Duodenal mucosa (tissue), 2 donors: Measurements from ENCODE around the gene C4orf36.

ENCODE experiments used
- H3K27ac ChIP-seq: one replicate; pipeline ENCODE4 v1.7.0; 2013; ENCODE audit warnings: low read depth, low read length
- H3K27me3 ChIP-seq, 2 donors: one replicate each; pipeline ENCODE4 v1.7.0; 2013; ENCODE audit warnings: low read length in 2 of 2, control low read depth in 1 of 2; ENCODE audit not compliant: insufficient read depth in 2 of 2, control insufficient read depth in 1 of 2
- H3K36me3 ChIP-seq, 2 donors: one replicate each; pipeline ENCODE4 v1.7.0; 2013; ENCODE audit warnings: low read length in 2 of 2, control low read depth in 1 of 2; ENCODE audit not compliant: insufficient read depth in 2 of 2, control insufficient read depth in 1 of 2
- H3K4me1 ChIP-seq, 2 donors: one replicate each; pipeline ENCODE4 v1.7.0; 2013; ENCODE audit warnings: low read length in 2 of 2, control low read depth in 1 of 2; ENCODE audit not compliant: insufficient read depth in 2 of 2, control insufficient read depth in 1 of 2
- H3K4me3 ChIP-seq, 2 donors: one replicate each; pipeline ENCODE4 v1.7.0; 2013; ENCODE audit warnings: low read length in 2 of 2, low read depth in 1 of 2
- H3K9ac ChIP-seq, 2 donors: one replicate each; pipeline ENCODE4 v1.7.0; 2013; ENCODE audit warnings: low read length in 2 of 2, low read depth in 1 of 2
- H3K9me3 ChIP-seq, 2 donors: one replicate each; pipeline ENCODE4 v1.7.0; 2013; ENCODE audit warnings: low read length in 2 of 2, control low read depth in 1 of 2; ENCODE audit not compliant: control insufficient read depth in 1 of 2

The C4orf36 gene

DNA sequence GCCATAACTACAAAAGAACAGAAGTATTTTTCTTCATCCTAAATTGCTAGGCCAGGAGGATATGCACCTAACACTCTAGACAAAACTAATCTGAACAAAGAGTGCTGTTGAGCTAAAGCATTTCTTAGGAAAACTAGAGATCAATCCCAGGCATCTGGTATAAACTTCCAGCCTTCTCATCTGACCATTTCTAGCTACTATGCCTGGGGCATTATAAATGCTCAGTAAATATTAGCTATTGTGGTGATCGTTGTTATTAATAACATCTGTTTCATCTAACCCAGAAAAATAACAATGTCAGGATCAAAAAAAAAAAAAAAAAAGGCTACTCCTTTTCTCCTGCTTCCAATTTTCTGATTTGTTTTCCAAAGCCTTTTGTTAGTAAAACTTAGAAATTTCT, 35.3 kb downstream of the C4orf36 start:
- H3K4me3 ChIP-seq = no peak overlapping the region
- H3K36me3 ChIP-seq = no peaks in the 10 kb centered on the region
- H3K27ac ChIP-seq = no peak overlapping the region
- H3K9me3 ChIP-seq = no peaks in the 10 kb centered on the region
- no peak overlapping the region for H3K9ac ChIP-seq
- no peaks in the 10 kb centered on the region for H3K27me3 ChIP-seq
- no peaks in the 10 kb centered on the region for H3K4me1 ChIP-seq

DNA sequence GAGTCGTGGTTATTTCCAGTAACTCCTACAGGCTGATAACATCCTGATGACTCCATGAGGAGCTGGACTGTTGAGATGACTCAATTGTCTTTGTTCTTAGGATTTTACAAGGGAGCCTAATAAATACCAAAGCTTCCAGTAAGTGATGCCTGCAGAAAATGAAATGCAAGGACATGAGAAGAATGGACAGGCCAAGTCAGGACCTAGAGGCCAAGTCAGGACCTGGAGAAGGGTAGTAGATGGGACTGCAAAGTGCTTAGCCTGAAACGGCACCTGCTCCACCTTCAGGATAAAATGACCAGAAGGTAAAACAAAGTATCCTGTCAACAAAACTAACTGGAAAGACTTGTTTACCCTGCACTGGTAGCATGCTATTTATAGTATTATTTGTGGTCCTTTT, 36.6 kb downstream of the C4orf36 start:
- Histone ChIP-seq H3K9ac (no peak overlapping the region), H3K9me3 (no peaks in the 10 kb centered on the region), H3K27ac (no peak overlapping the region), H3K27me3 (no peaks in the 10 kb centered on the region), H3K4me1 (no peaks in the 10 kb centered on the region), H3K36me3 (no peaks in the 10 kb centered on the region), H3K4me3 (no peak overlapping the region)

DNA sequence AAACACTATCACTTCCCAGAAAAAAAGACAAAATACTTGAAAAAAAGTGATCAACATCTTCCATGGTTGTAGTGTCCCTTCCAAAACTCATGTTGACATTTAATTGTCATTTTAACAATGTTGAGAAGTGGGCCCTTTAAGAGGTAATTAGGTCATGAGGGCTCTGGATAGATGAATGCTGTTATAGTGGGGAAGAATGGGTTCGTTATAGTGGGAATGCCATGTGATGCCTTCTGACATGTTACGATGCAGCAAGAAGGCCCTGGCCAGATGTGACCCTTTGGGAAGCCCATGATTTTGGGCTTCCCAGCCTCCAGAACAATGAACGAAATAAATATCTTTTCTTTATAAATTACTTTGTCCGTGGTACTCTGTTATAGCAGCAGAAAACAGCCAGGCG, 39.0 kb downstream of the C4orf36 start:
- no peaks in the 10 kb centered on the region for H3K27me3 ChIP-seq
- H3K4me3 ChIP-seq = no peak overlapping the region
- no peaks in the 10 kb centered on the region for H3K36me3 ChIP-seq
- no peak overlapping the region for H3K27ac ChIP-seq
- no peaks in the 10 kb centered on the region for H3K9me3 ChIP-seq
- no peaks in the 10 kb centered on the region for H3K4me1 ChIP-seq
- H3K9ac ChIP-seq = no peak overlapping the region

DNA sequence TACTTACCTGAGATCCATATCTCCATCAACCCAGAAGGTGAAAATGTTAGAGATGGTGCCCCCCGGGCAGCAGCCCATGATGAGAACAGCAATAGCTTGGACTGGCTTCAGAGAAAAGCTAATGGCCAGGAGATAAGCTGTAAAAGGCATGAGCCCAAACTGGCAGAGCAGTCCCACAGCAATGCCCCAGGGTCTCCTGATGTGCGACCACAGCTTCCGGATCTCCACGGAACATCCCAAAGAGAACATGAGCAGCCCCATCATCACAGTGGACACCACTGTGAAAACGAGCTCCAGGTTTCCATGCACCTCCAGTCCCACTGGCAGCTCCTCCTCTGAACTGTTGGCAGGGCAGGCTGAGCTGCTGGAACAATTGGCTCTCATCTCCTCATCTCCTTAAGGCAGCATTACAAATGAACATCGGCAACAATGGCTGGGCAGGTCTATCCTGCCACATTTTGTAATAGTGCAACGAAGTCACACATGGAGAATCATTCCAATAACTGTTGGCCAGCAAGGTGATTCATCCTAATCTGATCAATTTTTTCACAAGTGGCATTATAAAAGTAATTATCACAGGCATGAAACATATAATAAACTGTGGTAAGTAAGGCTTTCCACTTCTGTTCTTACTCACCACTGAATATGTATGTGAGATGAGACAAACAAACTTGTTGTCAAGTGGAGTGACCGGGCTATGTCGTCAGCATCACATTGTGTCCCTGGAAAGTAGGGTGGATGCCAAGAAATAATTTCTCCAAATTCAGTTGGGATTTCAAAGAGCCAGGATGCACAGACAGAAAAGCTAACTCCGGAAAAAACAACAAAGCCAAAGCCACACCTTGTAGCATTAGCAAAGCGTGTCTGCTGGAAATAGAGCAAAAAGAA, 43.2 kb downstream of the C4orf36 start, which contains the start of gene SLC10A6:
SLC10A6 (minus strand) TSS at position 653 of the 888 bp plus-strand sequence; CDS start at position 384, 269 bp downstream.
- H3K4me1 ChIP-seq = peaks cover 0 to 8% of the 10 kb centered on the region in 2 donors
- no peak within 1 kb of the TSS for H3K4me3 ChIP-seq
- H3K9ac ChIP-seq = no peak within 1 kb of the TSS
- no peaks in the 10 kb centered on the region for H3K27me3 ChIP-seq
- no peak within 1 kb of the TSS for H3K27ac ChIP-seq
- H3K36me3 ChIP-seq = no peaks in the 10 kb centered on the region
- H3K9me3 ChIP-seq = no peaks in the 10 kb centered on the region

DNA sequence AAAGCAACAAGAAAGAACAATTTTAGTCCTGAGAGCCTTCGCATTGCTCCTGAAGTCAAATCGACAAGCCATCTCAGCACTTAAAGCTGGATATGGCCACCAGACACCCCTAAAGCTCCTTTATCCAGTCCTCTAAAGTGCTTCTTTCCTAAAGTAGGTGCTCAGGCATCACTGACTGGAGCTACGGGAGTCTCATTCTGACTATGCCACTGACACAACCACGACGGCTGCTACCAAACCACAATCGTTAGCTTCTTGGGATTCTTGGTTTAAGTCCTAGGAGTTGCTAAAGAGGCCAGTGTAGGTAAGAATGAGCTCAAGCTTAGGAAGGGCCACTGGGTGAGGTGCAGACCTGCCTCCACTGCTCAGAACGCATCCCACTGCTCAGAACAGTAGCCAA, 44.1 kb downstream of the C4orf36 start:
- no peaks in the 10 kb centered on the region for H3K27me3 ChIP-seq
- no peak overlapping the region for H3K4me3 ChIP-seq
- H3K9ac ChIP-seq = no peak overlapping the region
- H3K36me3 ChIP-seq = no peaks in the 10 kb centered on the region
- no peak overlapping the region for H3K27ac ChIP-seq
- no peaks in the 10 kb centered on the region for H3K9me3 ChIP-seq
- peaks cover 0 to 8% of the 10 kb centered on the region in 2 donors for H3K4me1 ChIP-seq

DNA sequence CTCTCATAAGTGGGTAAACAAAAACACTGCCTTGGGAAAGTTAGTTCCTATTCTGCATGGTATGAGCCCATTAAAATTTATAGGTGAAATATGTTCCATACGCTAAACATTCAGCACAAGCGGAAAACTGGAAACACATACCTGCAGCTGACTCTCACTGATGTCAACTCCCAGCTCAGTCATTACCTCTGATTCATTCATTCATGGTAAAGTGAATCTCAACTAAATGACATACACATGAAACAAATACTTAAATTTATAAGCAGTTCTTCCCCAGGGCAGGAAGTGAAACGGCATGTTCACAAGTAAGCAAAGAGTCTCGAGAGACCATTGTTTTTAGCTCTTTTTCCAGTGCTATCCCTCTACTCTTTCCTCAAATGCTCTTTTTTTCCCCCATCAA, 44.7 kb downstream of the C4orf36 start:
- Histone ChIP-seq H3K9me3 (no peaks in the 10 kb centered on the region), H3K4me3 (no peak overlapping the region), H3K27ac (no peak overlapping the region), H3K36me3 (no peaks in the 10 kb centered on the region), H3K27me3 (no peaks in the 10 kb centered on the region), H3K4me1 (peaks cover 0 to 8% of the 10 kb centered on the region in 2 donors), H3K9ac (no peak overlapping the region)

DNA sequence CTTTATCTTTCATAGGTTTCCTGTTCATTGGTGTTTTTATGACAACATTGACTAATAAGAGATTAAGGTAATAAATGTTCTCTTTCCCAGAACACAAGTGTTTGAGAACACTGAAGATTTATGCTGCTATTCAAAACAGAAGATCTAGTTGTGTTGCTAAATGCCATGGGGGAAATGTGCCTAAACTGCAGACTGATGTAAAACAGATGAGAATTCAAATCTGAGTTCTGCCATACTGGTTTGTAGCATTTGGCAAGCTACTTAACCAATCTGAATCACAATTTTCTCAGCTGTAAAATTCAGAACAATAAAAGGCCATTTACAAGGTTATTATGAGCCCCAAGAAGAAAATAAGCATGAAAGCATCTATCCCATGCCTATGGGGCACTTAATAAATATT, 45.3 kb downstream of the C4orf36 start:
- Histone ChIP-seq H3K4me3 (no peak overlapping the region), H3K36me3 (no peaks in the 10 kb centered on the region), H3K27me3 (no peaks in the 10 kb centered on the region), H3K9ac (no peak overlapping the region), H3K9me3 (no peaks in the 10 kb centered on the region), H3K27ac (no peak overlapping the region), H3K4me1 (peaks cover 0 to 8% of the 10 kb centered on the region in 2 donors)

DNA sequence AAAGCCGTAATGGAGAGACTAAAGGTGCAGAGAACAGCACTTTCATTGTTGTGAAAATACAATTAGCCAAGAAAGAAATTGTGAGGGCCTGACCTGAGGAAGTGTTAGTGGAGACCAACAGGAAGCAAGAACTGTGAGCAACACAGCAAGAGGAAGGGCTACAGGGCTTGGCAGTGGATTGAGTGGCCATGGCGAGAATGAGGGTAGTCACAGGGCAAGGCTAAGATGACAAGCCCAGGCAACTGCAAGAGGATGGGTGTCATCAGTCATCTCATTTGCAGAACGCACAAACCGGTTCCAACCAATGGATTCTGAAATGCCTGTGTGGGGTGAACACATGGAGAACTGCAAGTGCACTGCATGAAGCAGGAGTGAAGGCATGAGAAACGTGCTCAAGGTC, 46.6 kb downstream of the C4orf36 start:
- Histone ChIP-seq H3K27ac (no peak overlapping the region), H3K4me3 (no peak overlapping the region), H3K27me3 (no peaks in the 10 kb centered on the region), H3K9me3 (no peaks in the 10 kb centered on the region), H3K36me3 (no peaks in the 10 kb centered on the region), H3K9ac (no peak overlapping the region), H3K4me1 (peaks cover 0 to 8% of the 10 kb centered on the region in 2 donors)

DNA sequence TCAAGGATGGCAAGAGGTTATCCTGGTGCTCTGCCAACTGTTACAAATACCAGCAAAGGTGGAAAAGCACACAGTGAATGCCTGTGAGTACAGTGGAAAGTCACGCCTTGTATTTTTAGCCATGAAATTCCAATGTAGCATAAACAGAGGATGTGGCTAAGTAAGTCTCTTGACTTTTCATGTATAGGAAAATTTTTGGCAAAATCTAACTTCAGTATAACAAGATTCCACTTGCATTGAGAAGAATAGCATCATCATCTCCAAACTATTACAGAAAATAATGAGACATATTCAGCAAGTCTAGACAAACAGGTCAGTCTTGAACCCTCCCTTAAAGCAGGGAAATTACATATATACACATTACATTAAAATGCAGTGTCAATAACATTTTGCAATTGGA, 50.9 kb downstream of the C4orf36 start:
- Histone ChIP-seq H3K4me3 (no peak overlapping the region), H3K4me1 (no peaks in the 10 kb centered on the region), H3K27me3 (no peaks in the 10 kb centered on the region), H3K27ac (no peak overlapping the region), H3K9me3 (no peaks in the 10 kb centered on the region), H3K9ac (no peak overlapping the region), H3K36me3 (no peaks in the 10 kb centered on the region)

DNA sequence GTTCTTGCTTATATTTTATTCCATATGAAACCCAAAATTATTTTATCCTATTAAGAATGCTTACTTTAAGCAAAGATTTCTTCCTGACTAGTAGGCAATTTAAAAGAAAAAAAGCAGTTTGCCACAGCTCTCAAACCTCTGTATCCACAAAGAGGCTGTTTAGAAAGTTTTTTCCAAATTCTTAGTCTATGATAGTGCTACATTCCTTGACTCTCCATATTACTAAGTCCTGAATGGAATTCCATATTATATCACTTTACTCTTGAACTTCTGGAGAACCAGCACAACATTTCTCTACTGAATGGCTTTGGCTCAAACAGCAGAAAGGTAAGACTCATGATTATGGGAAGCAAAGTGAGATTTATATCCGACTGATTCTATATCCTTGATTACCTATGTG, 51.4 kb downstream of the C4orf36 start:
- Histone ChIP-seq H3K36me3 (no peaks in the 10 kb centered on the region), H3K4me3 (no peak overlapping the region), H3K27me3 (no peaks in the 10 kb centered on the region), H3K9ac (no peak overlapping the region), H3K27ac (no peak overlapping the region), H3K4me1 (no peaks in the 10 kb centered on the region), H3K9me3 (no peaks in the 10 kb centered on the region)
